SHP77 (cell line): ENCODE results near the gene TRPM3.

ENCODE experiments used
- DNase-seq, 2 experiments: peaks; one replicate each; lab custom pipeline; 2025; lab: John Stamatoyannopoulos, UW

Gene TRPM3

DNA sequence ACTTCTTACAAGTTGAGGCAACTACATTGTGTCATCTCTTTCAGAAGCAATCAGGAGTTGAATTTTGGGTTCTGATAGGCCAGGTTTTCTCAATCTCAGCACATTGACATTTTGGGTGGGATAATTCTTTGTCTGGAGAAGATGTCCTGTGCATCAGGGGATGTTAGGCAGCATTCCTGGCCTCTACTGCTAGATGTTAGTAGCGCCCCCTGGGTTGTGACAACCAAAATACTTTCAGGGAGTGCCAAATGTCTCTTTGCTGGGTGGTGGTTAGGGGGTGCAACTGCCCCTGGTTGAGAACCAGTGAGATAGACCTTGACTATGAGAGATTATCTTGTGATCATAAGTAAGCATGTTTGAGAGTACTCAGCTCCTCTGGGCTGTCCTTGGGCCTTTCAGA, 542.7 kb downstream of the TRPM3 start:
- DNase-seq, result no peak

DNA sequence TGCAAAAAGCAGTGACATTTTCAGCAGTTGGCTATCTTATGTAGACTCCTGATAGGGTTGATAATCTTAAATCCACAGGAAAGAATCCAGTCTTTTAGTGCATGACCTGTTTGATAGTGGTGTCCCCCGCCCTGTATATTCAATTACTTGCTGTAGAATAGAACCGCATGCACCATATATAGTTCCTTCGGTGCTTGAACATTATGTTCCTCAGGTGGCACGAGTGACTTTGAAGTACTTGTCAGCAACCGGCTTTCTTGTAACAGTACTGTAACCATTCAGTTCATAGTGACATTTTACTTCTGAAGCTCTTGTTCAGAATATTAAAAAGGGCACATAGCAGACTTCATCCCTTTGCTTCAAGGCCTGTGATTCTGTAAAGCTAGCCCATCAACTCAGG, 543.8 kb downstream of the TRPM3 start:
- DNase-seq, result no peak

DNA sequence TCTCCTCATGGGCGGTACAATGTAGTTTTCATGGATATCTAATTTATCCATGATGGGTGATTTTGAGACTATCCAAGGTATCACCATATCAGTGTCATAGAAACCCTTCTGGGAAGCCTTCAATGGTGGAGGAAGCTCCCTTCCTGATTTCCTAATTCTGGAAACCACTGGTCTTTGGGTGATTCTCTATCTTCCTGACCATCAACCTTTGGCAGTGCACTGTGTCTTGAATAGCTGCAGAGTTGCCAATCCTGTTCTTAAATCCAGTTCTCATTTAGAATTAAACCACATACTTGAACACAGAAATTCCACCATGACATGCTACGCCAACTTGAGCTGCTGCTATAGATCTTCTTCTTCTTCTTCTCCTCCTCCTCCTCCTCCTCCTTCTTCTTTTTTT, 545.3 kb downstream of the TRPM3 start:
- no peak for DNase-seq

- no peak for DNase-seq
Measured at GRCh38 chr9:70574151-70574837, 547.1 kb downstream of the TRPM3 start.

DNA sequence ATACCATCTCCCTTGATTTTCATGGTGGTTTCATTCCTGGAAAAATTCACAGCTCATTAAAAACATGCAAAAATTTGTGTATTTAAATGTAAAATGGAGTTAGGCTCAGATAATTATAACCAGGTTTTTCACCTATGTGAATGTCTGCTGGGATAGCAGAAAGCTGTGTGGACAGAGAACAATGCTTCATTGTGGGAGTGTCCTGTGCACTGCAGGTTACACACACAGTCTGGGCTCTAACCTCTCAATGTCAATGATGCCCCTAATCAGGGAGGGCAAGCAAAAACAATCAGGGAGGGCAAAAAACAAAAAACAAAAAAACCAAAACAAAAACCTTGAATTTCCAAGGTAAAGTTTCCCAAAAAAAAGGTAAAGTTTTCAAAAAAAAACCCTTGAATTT, 548.1 kb downstream of the TRPM3 start:
- no peak for DNase-seq

DNA sequence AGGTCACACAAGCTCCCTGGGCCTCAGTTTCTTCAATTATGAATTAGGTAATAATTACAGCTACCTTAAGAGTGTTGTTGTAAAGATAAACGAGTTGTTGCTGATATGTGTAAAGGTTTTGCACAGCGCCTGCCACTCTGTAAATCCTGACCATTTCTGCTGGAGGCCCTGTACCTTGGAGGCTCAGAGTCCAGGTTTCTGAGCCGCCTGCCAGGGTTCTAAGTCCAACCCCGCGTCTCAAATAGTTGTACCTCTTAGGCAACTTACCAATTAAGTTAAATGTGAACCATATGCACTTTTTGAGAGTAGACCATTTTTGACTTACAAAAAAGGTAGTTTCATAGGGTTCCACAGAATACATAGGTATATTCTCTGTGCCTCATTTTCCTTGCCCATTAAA, 550.2 kb downstream of the TRPM3 start:
- no peak for DNase-seq

DNA sequence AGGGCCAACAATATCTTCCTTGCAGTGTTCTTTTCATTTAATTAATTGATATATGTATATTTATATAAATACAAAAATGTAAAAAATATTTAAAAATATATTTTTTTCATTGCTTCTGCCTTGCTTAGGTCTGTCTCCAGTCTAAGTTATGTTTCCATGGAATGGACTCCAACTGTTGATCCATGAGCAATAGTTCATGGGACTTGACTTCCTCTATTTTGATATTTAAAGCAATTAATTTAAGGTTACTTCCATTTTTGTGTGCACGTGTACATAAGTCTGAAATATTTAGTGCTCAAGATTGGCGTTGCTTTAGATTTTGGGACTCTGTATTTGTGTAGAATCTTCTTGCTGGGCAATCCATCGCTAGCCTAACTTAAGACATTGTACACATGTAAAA, 551.6 kb downstream of the TRPM3 start:
- no peak for DNase-seq

- no peak for DNase-seq
Measured at GRCh38 chr9:70569070-70569772, 552.2 kb downstream of the TRPM3 start.

DNA sequence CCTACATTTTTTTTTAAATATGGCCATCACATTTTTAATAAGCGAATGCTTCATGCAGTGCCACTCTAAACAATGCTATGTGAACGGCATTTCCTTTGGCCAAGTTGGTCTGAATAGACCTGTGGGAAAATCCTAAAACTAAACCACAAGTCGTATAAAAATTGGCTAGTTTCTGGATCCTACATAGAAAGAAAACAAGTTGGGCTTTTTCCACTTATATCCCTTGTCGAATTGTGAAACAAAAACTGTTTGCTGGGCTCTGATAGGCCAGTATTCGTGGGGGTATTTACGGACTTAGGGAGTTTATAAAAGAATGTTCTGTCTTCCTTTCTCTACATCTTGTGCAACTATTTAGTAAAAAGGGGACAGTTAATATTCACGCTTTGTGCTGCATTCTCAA, 553.9 kb downstream of the TRPM3 start:
- no peak for DNase-seq

- DNase-seq, result no peak
Measured at GRCh38 chr9:70566751-70567150, 554.7 kb downstream of the TRPM3 start.

DNA sequence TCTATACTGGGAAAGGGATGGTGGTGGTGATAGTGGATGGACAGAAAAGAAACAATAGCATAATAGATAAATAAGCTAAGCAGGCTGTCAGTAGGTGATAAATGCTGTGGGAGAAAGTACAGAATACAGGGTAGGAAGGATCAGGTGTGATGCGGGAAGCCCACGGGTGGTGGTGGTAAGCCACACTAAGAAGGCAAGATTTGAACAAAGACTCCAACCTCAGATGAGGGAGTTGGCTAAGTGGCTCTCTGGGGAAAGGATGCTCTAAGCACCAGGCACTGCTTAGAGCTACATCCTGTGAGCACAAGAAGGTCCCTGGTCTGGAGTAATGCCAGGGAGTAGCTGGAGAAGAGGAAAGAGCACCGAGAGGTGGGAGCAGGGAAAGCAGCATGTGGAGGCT, 555.4 kb downstream of the TRPM3 start:
- no peak for DNase-seq

DNA sequence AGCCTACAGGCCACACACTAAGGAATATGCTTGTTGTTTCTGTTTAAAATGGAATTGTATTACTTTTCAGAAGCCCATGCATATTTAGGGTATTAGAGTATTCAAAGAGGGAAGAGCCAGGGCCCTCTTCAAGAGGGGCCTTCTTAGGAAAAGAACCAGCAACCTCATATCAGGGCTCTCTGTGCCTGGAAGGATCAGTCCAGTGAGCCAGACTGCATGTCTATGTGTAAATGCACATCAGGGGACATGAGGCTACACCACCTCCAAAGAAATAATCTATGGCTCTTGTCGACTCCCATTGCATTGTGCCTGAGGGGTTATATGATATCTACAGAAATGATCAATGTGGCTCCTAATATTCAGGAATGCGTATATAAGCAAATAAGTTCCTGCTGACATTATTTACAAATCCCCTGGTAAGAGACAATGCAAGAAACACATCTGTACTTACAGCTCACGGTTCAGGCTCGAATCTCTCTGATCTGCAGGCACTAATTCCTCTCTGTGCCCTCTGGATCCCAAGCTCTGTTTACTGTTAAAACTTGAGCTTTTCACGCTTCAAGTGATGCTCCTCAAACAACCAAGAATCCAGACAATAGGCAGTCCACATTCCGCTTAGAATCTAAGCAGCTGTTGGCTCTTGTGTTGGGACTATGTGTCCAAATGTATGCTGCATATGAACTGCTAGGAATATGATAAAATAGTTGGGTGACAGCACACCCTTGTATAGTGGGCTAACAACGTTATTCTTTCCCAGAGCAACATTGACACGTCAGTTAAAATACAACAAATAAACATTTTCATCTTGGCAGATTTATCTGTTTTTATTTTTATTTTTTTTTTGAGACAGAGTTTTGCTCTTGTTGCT, 556.7 kb downstream of the TRPM3 start:
- no peak for DNase-seq

DNA sequence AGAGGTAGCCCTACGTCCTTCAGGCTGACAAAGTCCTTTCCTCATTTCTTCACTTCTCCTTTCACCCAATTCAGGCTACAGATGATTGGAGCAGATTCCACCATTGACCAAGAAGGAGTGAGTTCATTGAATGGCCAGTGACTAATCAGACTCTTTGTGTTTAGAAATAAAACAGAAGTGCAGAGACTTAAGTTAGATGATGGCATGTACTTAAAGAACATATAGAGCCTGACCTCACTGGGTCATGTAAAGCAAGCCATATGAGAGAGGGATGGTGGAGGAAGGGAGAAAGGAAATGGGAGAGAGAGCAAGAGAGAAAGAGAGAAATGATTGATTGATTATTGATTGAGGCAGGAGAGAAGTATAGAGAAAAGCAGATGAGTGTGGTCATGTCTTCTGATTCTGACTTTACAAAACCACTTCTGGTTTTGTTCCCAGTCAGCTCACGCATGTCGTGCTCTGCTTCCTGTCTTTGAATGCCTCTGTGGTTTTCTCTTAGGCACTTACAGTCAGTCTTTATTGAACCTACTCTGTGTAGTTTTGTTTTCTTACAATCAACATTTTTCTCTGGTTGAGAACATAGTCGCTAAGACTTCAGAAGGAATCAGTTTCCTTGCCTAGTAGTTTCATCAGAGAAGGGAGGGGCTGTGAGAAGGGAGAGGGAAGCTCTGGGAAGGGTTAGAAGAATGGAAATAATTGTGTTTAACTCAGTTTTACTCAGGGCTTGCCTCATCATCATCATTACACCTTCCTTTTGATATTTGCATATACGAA, 557.8 kb downstream of the TRPM3 start:
- no peak for DNase-seq

- no peak for DNase-seq
Measured at GRCh38 chr9:70563010-70563409, 558.4 kb downstream of the TRPM3 start.

- DNase-seq, result no peak
Measured at GRCh38 chr9:70561786-70562395, 559.5 kb downstream of the TRPM3 start.

DNA sequence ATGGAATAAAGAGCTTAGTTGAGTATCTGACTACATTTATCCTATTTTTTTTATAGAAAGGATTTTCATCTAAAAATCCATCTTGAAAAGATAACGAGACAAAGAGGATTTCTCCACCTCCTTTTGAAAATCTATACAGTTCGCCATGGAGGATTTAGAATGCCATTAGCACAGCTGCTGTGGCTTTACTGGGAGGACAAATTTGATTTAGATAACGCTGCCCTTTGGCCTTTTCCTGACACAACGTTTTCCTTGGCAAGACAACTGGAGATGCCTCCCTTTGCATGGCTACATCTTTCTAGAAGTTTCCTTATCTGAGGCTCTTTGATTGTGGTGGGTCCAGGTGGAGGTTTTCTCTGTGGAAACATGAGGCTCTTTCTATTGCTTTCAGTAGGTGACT, 560.3 kb downstream of the TRPM3 start:
- DNase-seq, result no peak

DNA sequence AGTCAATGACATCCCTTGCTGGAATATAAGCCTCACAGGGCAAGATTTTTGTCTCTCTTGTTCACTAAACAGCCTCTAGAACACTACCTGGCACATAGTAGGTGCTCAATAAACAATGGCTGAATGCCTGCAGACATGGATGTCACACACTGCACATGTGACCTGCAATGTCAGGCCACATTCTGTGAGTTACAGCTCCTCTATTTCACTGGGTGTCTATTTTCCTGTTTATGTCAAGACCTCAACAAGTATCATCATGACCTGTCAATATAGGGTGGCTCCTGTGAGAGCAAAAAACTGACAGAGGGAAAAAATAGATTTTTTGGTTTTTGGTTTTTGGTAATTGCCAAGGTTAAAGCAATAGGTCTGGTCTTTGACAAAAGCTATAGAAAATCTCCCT, 562.3 kb downstream of the TRPM3 start:
- DNase-seq, result no peak

GRCh38 chr9:70557661-70558369, 563.6 kb downstream of the TRPM3 start:
- DNase-seq, result no peak

DNA sequence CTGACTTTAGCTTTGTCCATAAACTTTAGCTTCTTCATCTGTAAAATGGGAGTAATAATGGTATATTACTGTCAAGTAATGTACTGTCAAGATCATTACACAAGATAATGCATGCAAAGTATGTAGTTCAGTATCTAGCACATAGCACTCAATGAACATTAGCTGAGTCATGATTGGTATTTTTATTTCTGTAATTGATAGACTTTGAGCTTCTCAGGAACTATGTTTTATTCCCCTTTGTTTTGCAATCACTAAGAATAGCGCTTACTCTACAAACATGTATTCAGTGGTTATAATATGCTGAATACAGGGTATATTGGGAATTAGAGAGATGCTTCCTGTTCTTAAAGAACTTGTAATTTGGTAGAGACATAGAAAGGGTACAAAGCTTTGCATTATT, 564.6 kb downstream of the TRPM3 start:
- DNase-seq, result no peak

- no peak for DNase-seq
Measured at GRCh38 chr9:70554881-70555280, 566.5 kb downstream of the TRPM3 start.
